HUES6 (cell line): ENCODE results near the gene DGKB.

Source experiments
- H3K27ac ChIP-seq: 2 replicates; pipeline ENCODE4 v1.7.0; 2013; ENCODE audit warnings: low read depth, mild to moderate bottlenecking, low read length, inconsistent platforms
- H3K27me3 ChIP-seq: 2 replicates; pipeline ENCODE4 v1.6.1; 2013; ENCODE audit warnings: low read length; ENCODE audit not compliant: control insufficient read depth, insufficient read depth
- H3K36me3 ChIP-seq: 2 replicates; pipeline ENCODE4 v1.6.1; 2013; ENCODE audit warnings: low read length; ENCODE audit not compliant: control insufficient read depth, insufficient read depth
- H3K4me1 ChIP-seq: 2 replicates; pipeline ENCODE4 v1.6.1; 2013; ENCODE audit warnings: low read length; ENCODE audit not compliant: control insufficient read depth, insufficient read depth
- H3K4me3 ChIP-seq: 2 replicates; pipeline ENCODE4 v1.5.1; 2013; ENCODE audit warnings: low read depth, low read length
- H3K9ac ChIP-seq: one replicate; pipeline ENCODE4 v1.6.1; 2013; ENCODE audit warnings: mild to moderate bottlenecking, low read length
- H3K9me3 ChIP-seq: 2 replicates; pipeline ENCODE4 v1.6.1; 2013; ENCODE audit warnings: low read depth, low read length; ENCODE audit not compliant: control insufficient read depth, insufficient read depth

The DGKB gene

DNA sequence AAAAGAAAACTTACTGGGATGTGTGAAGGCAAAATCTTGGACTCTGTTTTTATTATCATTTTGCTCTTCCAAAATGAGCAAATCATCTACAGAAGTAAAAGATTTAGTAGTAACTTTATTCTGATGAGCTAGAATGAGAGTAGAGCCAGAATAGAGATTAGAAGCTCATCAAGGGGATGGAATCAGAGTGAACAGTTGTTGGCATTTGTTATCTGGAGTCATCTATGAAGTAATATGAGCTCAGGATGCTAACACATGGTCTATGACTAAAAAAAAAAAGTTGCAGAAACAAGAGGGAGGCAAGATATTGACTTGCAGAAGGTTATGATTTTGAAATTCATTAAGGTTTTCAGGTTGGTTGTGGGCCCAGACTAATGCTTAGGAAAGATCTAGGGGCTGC is 504.0 kb downstream of the DGKB start:
- no peak overlapping the region for H3K27ac ChIP-seq
- no peaks in the 10 kb centered on the region for H3K27me3 ChIP-seq
- no peaks in the 10 kb centered on the region for H3K4me1 ChIP-seq
- H3K9me3 ChIP-seq = no peaks in the 10 kb centered on the region
- H3K4me3 ChIP-seq = no peak overlapping the region
- H3K36me3 ChIP-seq = no peaks in the 10 kb centered on the region
- H3K9ac ChIP-seq = no peak overlapping the region

- Histone ChIP-seq H3K4me3 (no peak overlapping the region), H3K27ac (no peak overlapping the region), H3K9ac (no peak overlapping the region), H3K9me3 (no peaks in the 10 kb centered on the region), H3K4me1 (no peaks in the 10 kb centered on the region), H3K36me3 (no peaks in the 10 kb centered on the region), H3K27me3 (no peaks in the 10 kb centered on the region)
Measured at GRCh38 chr7:14395860-14396259, 506.7 kb downstream of the DGKB start.

GRCh38 chr7:14394786-14395185 is 507.8 kb downstream of the DGKB start:
- Histone ChIP-seq H3K4me1 (no peaks in the 10 kb centered on the region), H3K9me3 (no peaks in the 10 kb centered on the region), H3K27ac (no peak overlapping the region), H3K4me3 (no peak overlapping the region), H3K36me3 (no peaks in the 10 kb centered on the region), H3K9ac (no peak overlapping the region), H3K27me3 (no peaks in the 10 kb centered on the region)

DNA sequence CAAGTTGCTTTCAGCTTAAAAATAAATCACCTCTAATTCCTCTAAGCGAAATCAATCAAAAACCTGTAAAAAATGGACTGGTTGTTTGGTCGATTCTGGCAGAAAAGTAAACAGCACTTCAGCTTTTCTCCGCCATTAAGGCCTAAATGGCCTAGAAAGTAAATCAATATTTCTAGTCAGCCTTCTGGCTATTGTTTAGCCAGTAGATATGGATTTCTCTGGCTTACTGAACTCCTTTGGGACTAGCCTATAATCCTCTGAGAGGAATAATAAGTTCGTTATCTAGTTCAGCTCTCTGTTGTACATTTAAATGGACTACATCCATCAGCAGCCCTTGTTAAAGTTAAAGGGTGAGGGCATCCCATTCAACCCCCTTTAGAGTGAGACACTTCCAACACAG is 513.0 kb downstream of the DGKB start:
- Histone ChIP-seq H3K4me3 (no peak overlapping the region), H3K27ac (no peak overlapping the region), H3K36me3 (no peaks in the 10 kb centered on the region), H3K27me3 (no peaks in the 10 kb centered on the region), H3K9me3 (no peaks in the 10 kb centered on the region), H3K4me1 (no peaks in the 10 kb centered on the region), H3K9ac (no peak overlapping the region)

- no peak overlapping the region for H3K4me3 ChIP-seq
- H3K27ac ChIP-seq = no peak overlapping the region
Measured at GRCh38 chr7:14389181-14389591, 513.4 kb downstream of the DGKB start.

GRCh38 chr7:14385074-14385473 is 517.5 kb downstream of the DGKB start:
- Histone ChIP-seq H3K27ac (no peak overlapping the region), H3K36me3 (no peaks in the 10 kb centered on the region), H3K4me1 (no peaks in the 10 kb centered on the region), H3K9me3 (no peaks in the 10 kb centered on the region), H3K4me3 (no peak overlapping the region), H3K27me3 (no peaks in the 10 kb centered on the region), H3K9ac (no peak overlapping the region)

More at GRCh38 chr7:14389181-14389591, 513.4 kb downstream of the DGKB start:
- H3K27me3 ChIP-seq = no peaks in the 10 kb centered on the region
- H3K4me1 ChIP-seq = no peaks in the 10 kb centered on the region
- no peak overlapping the region for H3K9ac ChIP-seq
- no peaks in the 10 kb centered on the region for H3K9me3 ChIP-seq
- H3K36me3 ChIP-seq = no peaks in the 10 kb centered on the region

DNA sequence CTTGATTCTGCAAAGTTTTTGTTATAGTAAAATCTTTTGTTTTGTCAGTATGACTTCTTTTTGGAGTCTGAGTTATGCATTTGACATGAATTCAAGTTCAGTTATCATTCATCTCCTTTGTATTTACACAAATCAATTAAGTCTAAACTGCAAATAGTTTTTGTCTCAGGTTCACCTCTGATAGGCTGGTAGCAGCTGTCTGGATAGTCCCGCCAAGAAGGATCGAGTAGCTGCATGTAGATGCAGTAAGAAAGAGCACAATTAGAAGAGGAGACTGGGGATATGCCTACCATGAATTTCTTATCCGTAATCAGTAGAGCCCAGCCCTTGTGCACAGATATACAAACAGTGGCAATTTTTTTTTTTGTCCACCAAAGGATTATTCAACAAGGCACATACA is 520.6 kb downstream of the DGKB start:
- H3K4me1 ChIP-seq = peaks cover under 1% of the 10 kb centered on the region; the same call in 1 of the 2 replicates
- H3K27me3 ChIP-seq = no peaks in the 10 kb centered on the region
- no peaks in the 10 kb centered on the region for H3K36me3 ChIP-seq
- no peaks in the 10 kb centered on the region for H3K9me3 ChIP-seq
- no peak overlapping the region for H3K9ac ChIP-seq
- no peak overlapping the region for H3K27ac ChIP-seq
- no peak overlapping the region for H3K4me3 ChIP-seq

DNA sequence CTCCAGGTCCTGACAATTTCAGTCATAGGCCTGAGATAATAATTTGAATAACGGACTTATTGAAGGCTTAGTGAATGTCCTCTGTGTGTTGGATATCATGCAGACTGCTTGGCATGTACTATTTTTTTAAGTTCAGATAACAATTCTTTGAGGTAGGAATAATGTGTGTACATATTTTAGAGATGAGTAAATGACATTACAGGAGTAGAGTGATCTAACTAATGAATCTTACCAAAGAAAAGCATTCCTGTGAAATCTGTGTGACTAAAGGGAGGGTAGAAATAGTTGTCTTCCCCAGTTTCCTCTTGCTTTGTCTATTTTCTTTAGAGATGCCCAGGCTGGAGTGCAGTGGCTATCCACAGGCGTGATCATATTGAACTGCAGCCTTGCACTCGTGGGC is 521.2 kb downstream of the DGKB start:
- H3K9me3 ChIP-seq = no peaks in the 10 kb centered on the region
- H3K27me3 ChIP-seq = no peaks in the 10 kb centered on the region
- H3K4me3 ChIP-seq = no peak overlapping the region
- H3K4me1 ChIP-seq = peaks cover 3% of the 10 kb centered on the region; the same call in 1 of the 2 replicates
- no peaks in the 10 kb centered on the region for H3K36me3 ChIP-seq
- no peak overlapping the region for H3K27ac ChIP-seq
- H3K9ac ChIP-seq = no peak overlapping the region

- H3K9me3 ChIP-seq = no peaks in the 10 kb centered on the region
- H3K27ac ChIP-seq = no peak overlapping the region
- H3K4me3 ChIP-seq = no peak overlapping the region
- H3K9ac ChIP-seq = no peak overlapping the region
- H3K4me1 ChIP-seq = peaks cover 6% of the 10 kb centered on the region; the same call in 1 of the 2 replicates
- H3K27me3 ChIP-seq = no peaks in the 10 kb centered on the region
- H3K36me3 ChIP-seq = no peaks in the 10 kb centered on the region
Measured at GRCh38 chr7:14380881-14381280, 521.7 kb downstream of the DGKB start.

DNA sequence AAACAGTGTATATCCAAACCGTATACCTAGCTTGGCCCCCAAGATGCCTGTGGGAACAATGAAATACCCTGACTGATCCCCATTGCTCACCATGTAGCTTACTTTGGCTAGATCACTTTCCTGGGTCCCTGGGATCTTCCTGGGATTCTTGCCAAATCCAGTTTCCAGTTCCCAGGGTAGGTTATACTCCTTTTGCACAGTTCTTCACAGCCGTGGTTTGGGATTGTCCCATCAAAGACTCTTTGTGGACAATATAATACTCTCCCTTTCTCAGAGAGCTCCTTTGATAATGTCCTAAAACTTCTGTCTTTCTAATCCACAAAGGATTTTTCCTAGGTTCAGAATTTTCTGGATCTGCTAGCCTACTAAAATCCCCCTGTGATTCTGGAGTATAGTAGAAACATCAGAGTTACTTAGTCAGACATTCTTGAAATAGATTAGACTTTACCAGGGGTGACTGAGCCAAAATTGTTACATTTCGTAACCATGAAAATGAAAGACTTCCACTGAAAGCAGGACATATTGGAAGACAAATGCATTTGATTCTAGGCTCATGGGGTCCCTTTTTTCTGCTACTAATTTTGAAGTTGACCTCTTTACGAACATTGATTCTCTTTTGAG is 524.8 kb downstream of the DGKB start:
- Histone ChIP-seq H3K4me3 (no peak overlapping the region), H3K36me3 (no peaks in the 10 kb centered on the region), H3K4me1 (peaks cover 21% of the 10 kb centered on the region), H3K27me3 (no peaks in the 10 kb centered on the region), H3K27ac (no peak overlapping the region), H3K9ac (no peak overlapping the region), H3K9me3 (no peaks in the 10 kb centered on the region)

DNA sequence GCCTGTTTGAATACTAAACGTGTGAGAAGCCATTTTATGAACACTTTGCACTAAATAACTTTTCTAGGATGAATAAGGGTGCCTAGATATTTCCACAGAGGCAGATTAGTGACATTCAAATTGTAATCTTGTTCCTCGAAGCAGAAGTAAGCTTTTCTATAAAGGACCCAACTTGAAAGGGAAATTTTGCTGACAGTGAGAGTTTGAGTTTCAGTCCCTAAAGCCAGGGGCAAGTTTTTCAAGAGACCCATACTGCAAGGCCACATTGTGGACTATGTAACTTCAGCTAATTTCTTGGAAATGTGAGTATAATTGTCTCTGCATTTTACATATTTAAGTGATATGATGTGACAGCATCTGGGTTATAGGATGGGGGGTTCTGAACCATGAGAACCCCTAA is 525.8 kb downstream of the DGKB start:
- Histone ChIP-seq H3K4me1 (peaks cover 21% of the 10 kb centered on the region), H3K9me3 (no peaks in the 10 kb centered on the region), H3K27ac (no peak overlapping the region), H3K4me3 (no peak overlapping the region), H3K36me3 (no peaks in the 10 kb centered on the region), H3K27me3 (no peaks in the 10 kb centered on the region), H3K9ac (no peak overlapping the region)

DNA sequence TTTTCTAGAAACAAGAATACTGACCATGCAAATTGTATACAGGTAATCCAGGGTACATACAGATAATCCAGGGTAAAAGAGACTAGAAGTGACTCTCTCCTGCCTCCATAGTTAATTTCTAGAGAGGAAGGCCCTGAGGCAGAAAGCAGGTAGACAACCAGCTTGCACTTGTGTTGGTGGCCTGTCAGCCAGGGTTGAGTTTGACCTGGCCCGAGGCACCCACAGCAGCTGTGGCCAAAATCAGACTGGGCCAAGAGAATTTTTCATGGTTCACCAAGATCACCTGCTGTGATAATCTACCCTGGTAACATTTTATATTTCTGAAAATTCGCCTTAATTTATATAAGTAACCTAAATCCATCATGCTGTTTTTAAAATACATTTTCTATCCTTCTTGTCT is 526.6 kb downstream of the DGKB start:
- peaks cover 21% of the 10 kb centered on the region for H3K4me1 ChIP-seq
- H3K4me3 ChIP-seq = no peak overlapping the region
- no peak overlapping the region for H3K27ac ChIP-seq
- no peak overlapping the region for H3K9ac ChIP-seq
- no peaks in the 10 kb centered on the region for H3K27me3 ChIP-seq
- H3K36me3 ChIP-seq = no peaks in the 10 kb centered on the region
- no peaks in the 10 kb centered on the region for H3K9me3 ChIP-seq
